Panc1 (cell line): ENCODE measurements around the gene PPIP5K1. TPM values are rescaled to one million over a fixed set of nuclear protein-coding genes. Genes with fewer than 3 reads are reported as not detected.
"Not testable (repeated sequence)": the region's sequence is repeated elsewhere in the genome, so short reads cannot be mapped to it uniquely, and the experiment has no call there.

ENCODE experiments used
- ATAC-seq: fragments of 200-7000 bp; cut with Tn5 transposase; 2 replicates; pipeline ENCODE4 v1.9.1; 2020; ENCODE audit warnings: mild to moderate bottlenecking, moderate library complexity
- BruUV-seq: library from RNA; stranded (reverse); fragments of 400-500 nt; replicated peaks from 2 replicates; lab custom pipeline; 2021; lab: Mats Ljungman, UMichigan
- CTCF ChIA-PET: fragments of 300-600 bp; sonication (Branson Sonifier 250); formaldehyde crosslinking; loops from one replicate; lab custom pipeline; 2022; ENCODE audit warnings: antibody characterized with exemption; lab: Charles Lee
- POLR2A ChIA-PET: fragments of 300-600 bp; sonication (Branson Sonifier 250); formaldehyde crosslinking; loops from one replicate; lab custom pipeline; 2022; ENCODE audit warnings: antibody characterized with exemption; lab: Charles Lee
- DNase-seq: peaks from one replicate; pipeline ENCODE4 v3.0.0-alpha.2; 2010; ENCODE audit warnings: low read depth, low spot score
- H3K27ac ChIP-seq: 2 replicates; pipeline ENCODE4 v1.5.1; 2011; ENCODE audit warnings: mild to moderate bottlenecking, low read length, inconsistent platforms
- H3K27me3 ChIP-seq: fragments of 200-500 bp; sonication (Bioruptor generic); 2 replicates; pipeline ENCODE4 v1.6.0; 2014; ENCODE audit warnings: low read length, inconsistent platforms; ENCODE audit not compliant: control insufficient read depth, insufficient read depth
- H3K36me3 ChIP-seq: fragments of 200-500 bp; sonication (Bioruptor generic); 2 replicates; pipeline ENCODE4 v1.5.1; 2014; ENCODE audit warnings: inconsistent platforms, mild to moderate bottlenecking, low read length, moderate library complexity; ENCODE audit not compliant: control insufficient read depth, insufficient read depth
- H3K4me1 ChIP-seq: 2 replicates; pipeline ENCODE4 v1.5.1; 2011; ENCODE audit warnings: inconsistent platforms, mild to moderate bottlenecking, low read length, moderate library complexity; ENCODE audit not compliant: control insufficient read depth, insufficient read depth
- H3K4me3 ChIP-seq, 2 experiments: 2 replicates each; pipeline ENCODE4 v1.5.1; 2011 to 2012; ENCODE audit warnings: low read depth in 2 of 2, low read length in 2 of 2, mild to moderate bottlenecking in 2 of 2, inconsistent platforms in 1 of 2, moderate library complexity in 1 of 2
- H3K9me3 ChIP-seq: fragments of 200-500 bp; sonication (Bioruptor generic); 2 replicates; pipeline ENCODE4 v1.5.1; 2014; ENCODE audit warnings: low read depth, mild to moderate bottlenecking, inconsistent platforms, low read length, moderate library complexity; ENCODE audit not compliant: control insufficient read depth, insufficient read depth
- in situ Hi-C: cut with HindIII; loops from 2 replicates; pipeline ENCODE4 v1.10.0; 2016; ENCODE audit warnings: low sequenced_read_pairs, low pct_unique_long_range_greater_than_20kb
- intact Hi-C: fragments of 100-400 bp; cut with micrococcal nuclease; formaldehyde crosslinking; loops from one replicate; pipeline ENCODE4 v1.10.0; 2022; ENCODE audit not compliant: unreplicated experiment
- total RNA-seq: library from RNA; stranded (reverse); gene quantifications from one replicate; pipeline ENCODE4 v1.2.1, GENCODE V29; 2021; ENCODE audit not compliant: unreplicated experiment

Gene PPIP5K1
- total RNA-seq, 1 experiment from 2014 or later: 56.6 TPM

- ATAC-seq, CTCF ChIA-PET, POLR2A ChIA-PET: not testable (repeated sequence)
These were observed 28.7 kb upstream of the PPIP5K1 start, which contains the start of gene STRC for GRCh38 chr15:43618700-43619099. Gene STRC, minus strand, starts transcription at chr15:43618800. Its CDS starts 78 bp downstream, at chr15:43618722.

DNA sequence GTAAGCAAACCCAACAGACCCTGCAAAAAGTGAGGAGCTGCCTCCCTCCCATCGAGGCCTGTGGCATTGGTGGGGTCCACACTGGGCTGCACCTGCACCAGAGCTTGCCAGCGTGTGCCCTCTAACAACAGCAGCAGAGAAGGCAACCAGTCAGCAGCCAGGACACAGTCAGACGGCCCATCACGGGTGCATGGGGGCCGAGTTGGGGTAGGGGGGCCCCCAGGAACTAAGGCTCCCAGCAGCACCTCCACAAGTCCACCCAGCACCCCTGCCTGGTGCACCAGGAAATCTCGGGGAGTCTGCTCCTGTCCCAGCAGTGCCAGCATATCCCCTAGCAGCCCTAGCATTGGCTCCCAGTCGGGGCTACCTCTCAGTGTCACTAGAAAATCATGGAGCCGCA is 27.7 kb upstream of the PPIP5K1 start:
- BruUV-seq, H3K4me3 ChIP-seq, POLR2A ChIA-PET, H3K27me3 ChIP-seq, H3K4me1 ChIP-seq, H3K27ac ChIP-seq, H3K9me3 ChIP-seq, ATAC-seq, in situ Hi-C loops, intact Hi-C loops, DNase-seq, H3K36me3 ChIP-seq, CTCF ChIA-PET: not testable (repeated sequence)

More at GRCh38 chr15:43618700-43619099, 28.7 kb upstream of the PPIP5K1 start, which contains the start of gene STRC:
- intact Hi-C loops, H3K36me3 ChIP-seq, DNase-seq, BruUV-seq, H3K4me1 ChIP-seq, H3K27me3 ChIP-seq, H3K27ac ChIP-seq, in situ Hi-C loops, H3K9me3 ChIP-seq, H3K4me3 ChIP-seq: not testable (repeated sequence)

GRCh38 chr15:43602233-43602632 is 12.2 kb upstream of the PPIP5K1 start:
- intact Hi-C loops, ATAC-seq, DNase-seq, H3K36me3 ChIP-seq, H3K4me1 ChIP-seq, CTCF ChIA-PET, H3K27ac ChIP-seq, H3K27me3 ChIP-seq, POLR2A ChIA-PET, H3K4me3 ChIP-seq, H3K9me3 ChIP-seq, BruUV-seq, in situ Hi-C loops: not testable (repeated sequence)

GRCh38 chr15:43600200-43600599 is 10.2 kb upstream of the PPIP5K1 start:
- H3K4me1 ChIP-seq, POLR2A ChIA-PET, BruUV-seq, DNase-seq, CTCF ChIA-PET, H3K36me3 ChIP-seq, H3K4me3 ChIP-seq, H3K27me3 ChIP-seq, H3K27ac ChIP-seq, H3K9me3 ChIP-seq, ATAC-seq, in situ Hi-C loops, intact Hi-C loops: not testable (repeated sequence)

DNA sequence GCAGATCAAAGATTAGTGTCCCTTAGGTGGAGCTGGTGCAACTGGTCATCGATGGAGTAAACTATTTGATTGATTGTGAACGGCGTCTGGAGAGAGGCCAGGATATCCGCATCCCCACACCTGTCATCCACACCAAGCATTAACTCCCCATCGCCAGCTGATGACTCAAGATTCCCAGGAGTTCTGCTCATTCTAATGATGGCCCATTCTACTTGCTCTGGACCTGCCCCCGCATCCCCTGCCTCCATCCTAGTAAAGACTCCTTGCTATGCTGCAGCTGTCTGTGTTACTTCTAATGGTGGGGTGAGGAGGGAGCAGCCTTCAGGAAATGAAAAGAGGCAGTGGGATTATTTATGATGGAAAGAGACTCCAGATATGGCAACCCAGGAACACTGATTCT is 9.1 kb upstream of the PPIP5K1 start:
- H3K4me1 ChIP-seq, H3K36me3 ChIP-seq, CTCF ChIA-PET, H3K4me3 ChIP-seq, H3K27me3 ChIP-seq, POLR2A ChIA-PET, ATAC-seq, H3K27ac ChIP-seq, in situ Hi-C loops, H3K9me3 ChIP-seq, BruUV-seq, DNase-seq, intact Hi-C loops: not testable (repeated sequence)

GRCh38 chr15:43593328-43594190 is 3.6 kb upstream of the PPIP5K1 start, which contains the start of gene CKMT1B:
Gene CKMT1B, plus strand, starts transcription at chr15:43594027. Its CDS starts 192 bp downstream, at chr15:43594219.
- H3K27me3 ChIP-seq, H3K9me3 ChIP-seq, H3K4me1 ChIP-seq, BruUV-seq, POLR2A ChIA-PET, intact Hi-C loops, DNase-seq, in situ Hi-C loops, CTCF ChIA-PET, H3K36me3 ChIP-seq, H3K27ac ChIP-seq, H3K4me3 ChIP-seq: not testable (repeated sequence)
- peak; percentile 72 for ATAC-seq

GRCh38 chr15:43592841-43593240 is 2.8 kb upstream of the PPIP5K1 start:
- in situ Hi-C loops, H3K4me3 ChIP-seq, BruUV-seq, H3K27me3 ChIP-seq, CTCF ChIA-PET, H3K4me1 ChIP-seq, H3K9me3 ChIP-seq, POLR2A ChIA-PET, intact Hi-C loops, ATAC-seq, H3K27ac ChIP-seq, DNase-seq, H3K36me3 ChIP-seq: not testable (repeated sequence)
